Limb (tissue), 2 donors: Measurements from ENCODE around the gene GSDMA.
A peak's percentile ranks its signal among the peaks of the same experiment; 100 is the strongest.

Experiments used
- DNase-seq, 2 donors: peaks; one replicate each; pipeline ENCODE4 v3.0.0-alpha.2; 2016; ENCODE audit errors: extremely low spot score in 2 of 2

GSDMA gene, protein sequence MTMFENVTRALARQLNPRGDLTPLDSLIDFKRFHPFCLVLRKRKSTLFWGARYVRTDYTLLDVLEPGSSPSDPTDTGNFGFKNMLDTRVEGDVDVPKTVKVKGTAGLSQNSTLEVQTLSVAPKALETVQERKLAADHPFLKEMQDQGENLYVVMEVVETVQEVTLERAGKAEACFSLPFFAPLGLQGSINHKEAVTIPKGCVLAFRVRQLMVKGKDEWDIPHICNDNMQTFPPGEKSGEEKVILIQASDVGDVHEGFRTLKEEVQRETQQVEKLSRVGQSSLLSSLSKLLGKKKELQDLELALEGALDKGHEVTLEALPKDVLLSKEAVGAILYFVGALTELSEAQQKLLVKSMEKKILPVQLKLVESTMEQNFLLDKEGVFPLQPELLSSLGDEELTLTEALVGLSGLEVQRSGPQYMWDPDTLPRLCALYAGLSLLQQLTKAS

DNA sequence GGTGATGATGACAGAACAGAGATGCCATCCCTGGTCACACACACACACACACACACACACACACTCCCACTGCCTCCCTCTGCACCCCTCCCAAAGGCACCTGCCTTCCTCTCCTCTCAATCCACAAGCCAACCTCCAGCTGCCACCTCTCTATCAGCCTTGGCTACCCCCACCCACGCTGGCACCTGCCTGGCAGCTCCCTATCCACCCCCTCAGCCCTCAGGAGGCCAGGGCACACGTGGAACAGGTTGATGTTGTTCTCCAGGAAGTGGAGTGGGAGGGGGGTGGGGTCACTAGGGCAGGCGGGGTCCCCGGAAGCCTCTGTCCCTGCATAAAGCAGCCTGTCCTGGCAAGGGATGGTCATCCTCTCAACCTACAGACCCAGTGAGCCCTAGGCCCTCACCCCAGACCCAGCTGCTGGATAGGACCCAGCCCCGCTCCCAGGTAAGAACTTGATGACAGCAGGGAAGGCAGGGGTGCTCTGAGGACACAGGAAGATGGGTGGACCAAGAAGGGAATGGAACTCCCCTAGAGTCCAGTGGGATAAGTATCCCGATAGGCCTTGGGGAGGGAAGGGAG lies at the start of gene GSDMA:
GSDMA (plus strand) TSS at position 363 of the 579 bp plus-strand sequence. CDS start 2,684 bp downstream, outside the sequence.
- no peak for DNase-seq

DNA sequence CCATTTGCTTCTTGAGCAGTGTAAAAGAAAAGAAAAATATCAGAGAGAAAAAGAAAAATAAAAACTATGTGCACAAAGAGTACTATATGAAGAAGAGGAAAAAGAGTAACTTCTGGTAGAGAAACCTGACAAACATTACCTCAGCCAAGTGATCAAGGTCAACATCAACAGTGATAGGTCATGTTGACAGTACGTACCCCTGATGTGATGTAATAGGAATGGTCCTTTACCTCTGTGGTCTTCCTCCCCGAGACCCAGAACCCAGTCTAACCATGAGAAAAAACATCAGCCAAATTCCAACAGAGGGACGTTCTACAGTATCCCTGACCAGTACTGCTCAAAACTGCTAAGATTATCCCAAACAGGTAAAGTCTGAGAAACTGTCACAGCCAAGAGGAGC lies 48.8 kb upstream of the GSDMA start:
- DNase-seq, result no peak

DNA sequence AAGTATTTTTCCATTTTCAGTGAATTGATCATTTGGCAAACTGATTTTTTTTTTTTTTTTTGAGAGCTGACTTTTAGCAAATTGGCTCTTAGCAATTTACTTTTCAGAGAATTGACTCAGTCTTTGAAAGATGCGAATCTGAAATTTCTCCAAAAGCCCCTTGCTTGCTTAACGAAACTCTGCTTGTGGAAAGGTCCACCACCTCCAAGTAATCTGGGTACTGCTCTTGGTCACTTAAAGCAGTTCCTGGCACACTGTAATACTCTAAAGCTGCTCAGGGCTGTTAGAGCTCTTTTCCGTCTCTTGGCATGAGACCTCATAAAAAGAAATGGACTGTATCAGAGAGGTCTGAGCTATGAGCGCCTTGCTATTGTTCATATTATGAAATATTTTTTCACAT lies 47.2 kb upstream of the GSDMA start:
- DNase-seq, result no peak

DNA sequence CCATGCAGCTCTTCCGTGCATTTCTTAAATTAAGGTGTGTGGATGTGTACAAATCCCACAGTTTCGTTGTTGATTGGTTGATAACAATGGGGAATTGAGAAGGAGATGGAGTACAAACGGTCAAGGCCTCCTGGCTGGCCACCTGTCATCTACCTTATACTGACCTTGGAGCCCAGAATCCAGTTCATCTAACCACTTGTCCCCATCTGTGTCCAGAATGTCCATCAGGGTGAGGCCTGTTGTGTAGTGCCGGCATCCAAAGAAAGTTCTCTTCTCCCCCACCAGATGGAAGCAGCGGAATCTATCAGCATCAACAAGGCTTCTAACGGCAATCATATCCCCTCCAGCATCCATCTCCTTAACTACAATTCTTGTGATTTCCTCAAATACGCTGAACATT lies 45.9 kb upstream of the GSDMA start:
- DNase-seq, result no peak

DNA sequence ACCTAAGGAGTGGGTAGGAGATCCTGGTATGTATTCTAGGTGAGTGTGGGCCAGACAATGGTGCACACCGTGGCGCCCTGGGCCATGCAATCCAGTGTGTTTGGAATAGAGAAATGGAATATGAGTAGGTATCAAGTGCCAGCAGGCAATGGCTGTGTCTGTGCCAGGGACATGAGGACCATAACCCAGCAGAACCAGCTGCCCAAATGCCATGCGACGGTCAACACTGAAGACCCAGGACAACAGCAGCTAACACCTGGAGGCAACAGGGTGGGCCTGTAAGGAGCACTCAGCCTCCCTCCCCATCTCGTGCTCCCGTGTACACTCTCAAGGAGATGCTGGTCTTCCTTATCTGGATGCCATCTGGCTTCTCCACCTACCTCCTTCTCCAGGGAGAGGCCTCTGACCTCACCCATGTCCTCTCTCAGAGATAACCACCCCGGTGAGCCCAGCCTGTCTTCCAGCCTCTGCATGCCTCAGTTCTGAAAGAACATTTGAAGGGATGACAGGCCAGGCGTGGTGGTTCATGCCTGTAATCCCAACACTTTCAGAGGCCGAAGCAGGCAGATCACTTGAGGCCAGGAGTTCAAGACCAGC lies 43.6 kb upstream of the GSDMA start:
- DNase-seq, result no peak

DNA sequence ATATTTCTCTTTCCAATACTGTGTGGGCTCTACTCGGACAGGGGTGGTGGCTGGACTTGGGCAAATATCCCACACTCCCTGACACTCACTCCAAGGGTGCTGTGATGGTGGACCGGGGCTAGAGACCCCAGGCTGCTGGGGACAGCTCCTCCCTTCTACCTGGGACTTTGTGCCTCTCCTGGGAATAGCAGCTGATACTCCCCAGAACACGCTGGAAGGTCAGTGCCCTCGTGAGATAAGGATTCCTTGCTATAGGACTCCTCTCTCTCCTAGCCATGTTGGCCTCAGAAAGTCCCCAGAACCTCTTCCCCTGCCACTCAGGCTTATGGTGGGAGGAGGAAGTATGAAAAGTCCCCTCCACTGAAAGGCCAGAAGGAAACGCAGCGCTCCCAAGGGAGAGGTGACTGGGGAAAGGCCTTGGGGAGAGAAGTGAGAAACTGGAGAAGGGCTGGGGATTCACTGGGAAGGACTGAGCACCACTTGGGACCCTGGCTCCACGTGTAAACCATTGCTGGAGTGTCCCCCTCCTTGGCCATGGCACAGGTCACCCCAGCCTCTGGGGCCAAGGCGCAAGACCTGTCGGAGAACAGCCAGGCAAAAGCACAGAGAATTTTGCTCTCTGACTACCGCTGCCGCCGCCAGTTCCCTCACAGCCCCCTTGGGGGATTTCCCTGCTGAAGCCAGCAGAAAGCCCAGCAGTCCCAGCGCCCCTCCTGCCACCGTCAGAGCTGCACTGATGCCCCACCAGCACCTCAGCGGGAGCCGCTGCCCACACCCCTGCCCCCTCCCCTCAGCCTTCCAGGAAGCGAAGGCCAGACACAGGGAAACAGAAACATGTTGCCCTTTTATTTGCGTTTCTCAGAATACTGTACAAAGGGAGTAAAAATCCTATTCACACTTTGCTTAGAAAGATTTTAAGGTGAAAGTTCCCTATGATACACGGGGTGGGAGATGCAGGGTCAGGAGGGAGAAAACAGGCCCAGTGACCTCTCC lies 42.3 kb upstream of the GSDMA start:
- no peak for DNase-seq

DNA sequence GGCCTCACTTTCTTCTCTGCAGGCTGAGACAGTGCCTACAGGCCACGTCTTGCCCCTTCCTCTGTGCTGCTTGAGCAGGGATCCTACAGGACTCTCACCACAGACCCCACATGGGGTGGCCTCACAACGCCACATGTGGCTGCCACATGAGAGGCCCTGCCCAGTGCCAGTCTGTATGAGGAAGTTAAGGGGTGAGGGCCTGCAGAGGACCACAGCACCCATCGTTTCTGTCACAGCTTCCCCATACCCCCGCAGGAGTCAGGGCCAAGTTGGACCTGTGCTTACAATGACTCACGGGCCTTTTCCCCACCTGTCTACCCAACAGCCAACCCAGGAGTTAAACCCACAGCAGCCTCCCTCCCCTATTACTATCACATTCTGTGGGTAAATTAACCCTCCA lies 41.5 kb upstream of the GSDMA start:
- DNase-seq, result no peak

DNA sequence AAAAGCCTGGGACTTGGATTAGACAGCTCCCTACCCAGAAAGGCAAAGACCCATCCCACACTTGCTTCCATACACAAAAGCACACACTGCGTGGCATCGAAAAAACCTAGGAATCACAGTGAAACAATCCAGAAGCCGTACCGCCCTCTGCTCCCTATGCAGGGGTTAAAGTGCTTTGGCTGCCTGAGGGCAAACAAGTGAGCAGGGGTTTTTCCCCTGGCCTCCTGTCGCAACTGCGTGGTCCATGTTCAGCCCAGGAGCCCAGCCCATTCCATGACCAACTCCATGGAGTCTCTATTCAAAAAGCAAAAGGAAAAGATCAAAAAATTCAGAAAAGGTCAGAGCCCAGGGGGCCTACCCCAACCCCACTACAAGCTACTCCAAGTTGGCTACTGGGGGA lies 40.8 kb upstream of the GSDMA start:
- no peak for DNase-seq

DNA sequence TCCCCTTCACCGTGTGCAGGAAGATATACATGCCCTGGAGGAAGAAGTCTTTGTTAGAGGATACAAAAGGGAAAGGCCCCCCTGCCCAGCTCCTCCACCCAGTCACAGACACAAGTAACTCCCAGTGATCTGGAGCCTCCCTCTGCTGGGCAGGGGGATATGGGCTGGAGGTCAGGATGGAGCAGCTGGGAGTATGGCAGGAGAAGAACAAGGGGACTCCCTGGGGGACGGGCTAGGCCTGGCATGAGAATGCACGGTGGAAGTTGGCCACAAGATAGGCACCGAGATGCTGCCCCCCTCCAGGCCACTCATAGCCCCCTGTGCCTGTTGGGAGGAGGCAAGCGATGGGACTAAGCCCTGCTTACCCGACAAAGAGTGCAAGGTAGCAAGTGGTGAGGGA lies 39.6 kb upstream of the GSDMA start:
- DNase-seq, result no peak

DNA sequence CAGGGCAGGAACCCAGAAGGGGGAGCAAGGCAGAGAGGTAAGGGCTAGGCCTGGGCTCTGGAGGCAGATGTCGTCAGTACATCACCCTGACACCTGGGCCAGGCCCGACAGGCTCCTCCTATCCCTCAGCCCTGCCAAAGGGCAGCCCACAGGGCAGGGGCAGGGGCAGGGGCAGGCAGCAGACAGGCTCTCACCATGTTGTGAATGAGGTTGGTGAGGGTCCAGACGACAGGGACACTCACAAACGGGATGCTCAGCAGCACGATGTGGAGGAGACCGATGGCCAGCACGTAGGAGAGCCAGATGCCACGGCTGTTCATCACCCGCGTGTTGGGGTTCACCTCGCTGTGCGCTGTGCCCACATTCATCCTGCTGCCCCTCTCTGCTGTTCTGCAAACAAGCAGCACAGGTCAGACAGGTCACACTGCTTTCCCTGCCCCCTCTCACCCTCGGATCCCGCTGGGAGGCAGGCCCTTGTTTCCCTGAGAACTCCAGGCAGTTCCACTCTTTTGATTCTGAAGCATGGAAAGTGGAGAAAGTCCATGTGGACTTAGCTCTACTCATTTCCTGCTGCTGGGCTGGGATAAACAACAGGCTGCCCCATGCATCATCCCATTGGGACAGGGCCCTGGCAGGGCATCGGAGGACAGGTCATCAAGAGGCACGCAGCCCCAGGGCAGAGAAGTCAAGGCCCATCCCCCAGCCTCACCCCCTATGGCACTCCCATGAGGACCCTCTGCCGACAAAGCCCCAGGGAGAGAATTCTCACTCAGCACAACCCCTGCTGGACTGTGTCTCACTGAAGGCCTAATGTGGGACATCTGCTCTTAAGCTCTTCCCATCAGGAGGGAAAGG lies 38.7 kb upstream of the GSDMA start:
- no peak for DNase-seq

DNA sequence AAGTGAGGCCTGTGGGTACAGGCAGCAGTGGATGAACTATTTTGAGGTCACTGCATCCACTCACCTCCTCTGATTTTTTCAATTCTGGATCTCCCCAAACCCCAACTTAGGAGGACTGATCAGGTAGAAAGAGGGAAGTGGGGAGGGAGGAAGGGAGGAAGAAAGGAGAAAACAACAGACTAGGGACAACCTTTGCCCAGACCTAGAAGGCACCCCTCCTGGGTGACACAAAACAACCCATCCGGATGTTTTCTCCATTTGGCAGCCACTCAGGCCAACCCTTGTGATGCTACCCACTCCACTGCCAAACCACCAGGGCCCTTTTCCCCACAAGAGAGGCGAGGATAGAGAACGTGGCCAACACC lies 38.1 kb upstream of the GSDMA start:
- DNase-seq, result no peak

DNA sequence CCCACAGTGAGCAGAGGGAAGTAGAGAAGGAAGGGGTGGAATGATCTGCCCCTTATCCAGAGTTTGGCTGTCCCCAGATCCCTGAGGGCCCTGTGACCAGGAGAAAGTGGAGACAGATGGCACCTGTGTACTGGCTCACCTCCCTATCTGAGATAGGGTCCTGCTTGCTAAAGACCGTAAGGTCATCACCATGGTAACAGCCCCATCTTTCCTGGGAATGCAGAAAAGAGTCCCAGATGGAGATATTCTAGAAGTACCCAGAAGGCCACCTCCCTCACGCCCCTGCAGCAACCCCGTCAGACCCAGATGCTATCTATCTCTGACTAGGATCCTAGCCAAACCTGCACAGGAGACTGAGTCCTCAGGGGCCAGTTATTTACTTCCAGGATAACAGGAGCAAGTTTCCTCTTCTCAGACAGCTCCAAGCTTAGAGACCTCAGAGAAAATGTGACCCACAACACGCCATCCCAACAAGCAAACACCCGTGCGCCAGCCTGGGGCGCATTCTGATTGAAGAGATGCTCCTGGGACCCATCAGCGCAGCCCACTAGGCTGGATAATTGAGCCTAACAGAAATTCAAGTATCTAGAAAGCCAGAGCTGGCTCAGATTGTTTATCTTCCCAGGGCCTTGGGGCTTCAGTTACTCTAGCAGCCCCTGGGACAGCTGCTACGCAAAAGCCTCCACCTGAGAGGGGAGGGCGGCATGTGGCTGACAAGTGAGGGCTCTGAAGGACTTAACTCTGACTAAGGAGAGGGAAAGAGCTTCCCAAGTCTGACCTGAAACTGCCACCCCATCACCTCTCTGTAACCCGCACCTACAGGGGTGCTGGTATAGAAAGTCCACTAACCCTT lies 37.3 kb upstream of the GSDMA start:
- DNase-seq, result no peak

DNA sequence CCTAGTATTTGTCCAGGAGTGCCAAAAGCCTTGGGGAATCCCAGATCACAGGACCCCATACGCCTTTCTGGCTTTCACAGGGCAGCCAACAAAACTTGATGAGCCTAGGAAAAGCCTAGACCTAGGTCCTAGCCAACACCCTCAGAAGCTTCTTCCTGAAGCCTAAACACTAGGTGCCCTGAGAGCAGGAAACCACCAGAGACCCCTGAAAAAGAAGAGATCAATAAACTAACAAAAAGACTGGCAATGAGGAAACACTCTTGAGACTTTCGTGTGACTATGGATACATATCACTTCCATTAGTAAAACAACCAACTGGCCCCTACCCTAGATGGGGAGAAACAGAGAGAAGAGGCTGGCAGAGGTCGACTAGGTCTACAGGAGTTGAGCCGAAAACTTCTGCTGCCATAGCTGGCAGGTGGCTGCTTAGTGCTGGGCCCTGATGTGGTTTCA lies 36.6 kb upstream of the GSDMA start:
- no peak for DNase-seq

DNA sequence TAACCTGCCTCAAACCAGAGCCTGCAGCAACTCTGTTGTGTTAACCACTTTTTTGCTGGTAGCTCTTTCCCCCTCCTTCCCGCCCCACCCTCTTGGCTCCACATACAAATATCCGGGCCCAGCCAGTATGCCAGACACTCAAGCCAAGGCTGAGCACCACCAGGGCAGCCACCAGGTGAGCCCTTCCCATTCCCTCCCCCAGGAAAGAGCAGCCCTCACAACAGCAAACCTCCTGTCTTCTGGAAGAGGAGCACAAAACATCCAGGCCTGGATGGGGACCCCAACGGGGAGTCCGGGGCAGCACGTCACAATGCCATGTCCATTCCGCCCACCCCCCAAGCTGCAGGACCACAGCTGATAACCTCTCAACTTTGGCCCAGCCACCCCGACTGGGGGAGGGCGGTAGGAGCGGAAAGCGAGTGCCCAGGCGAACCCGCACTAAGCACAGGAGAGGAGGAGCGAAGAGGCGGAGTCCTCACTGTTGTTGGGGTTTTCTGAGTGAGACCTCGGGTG lies 36.2 kb upstream of the GSDMA start:
- DNase-seq, result no peak

DNA sequence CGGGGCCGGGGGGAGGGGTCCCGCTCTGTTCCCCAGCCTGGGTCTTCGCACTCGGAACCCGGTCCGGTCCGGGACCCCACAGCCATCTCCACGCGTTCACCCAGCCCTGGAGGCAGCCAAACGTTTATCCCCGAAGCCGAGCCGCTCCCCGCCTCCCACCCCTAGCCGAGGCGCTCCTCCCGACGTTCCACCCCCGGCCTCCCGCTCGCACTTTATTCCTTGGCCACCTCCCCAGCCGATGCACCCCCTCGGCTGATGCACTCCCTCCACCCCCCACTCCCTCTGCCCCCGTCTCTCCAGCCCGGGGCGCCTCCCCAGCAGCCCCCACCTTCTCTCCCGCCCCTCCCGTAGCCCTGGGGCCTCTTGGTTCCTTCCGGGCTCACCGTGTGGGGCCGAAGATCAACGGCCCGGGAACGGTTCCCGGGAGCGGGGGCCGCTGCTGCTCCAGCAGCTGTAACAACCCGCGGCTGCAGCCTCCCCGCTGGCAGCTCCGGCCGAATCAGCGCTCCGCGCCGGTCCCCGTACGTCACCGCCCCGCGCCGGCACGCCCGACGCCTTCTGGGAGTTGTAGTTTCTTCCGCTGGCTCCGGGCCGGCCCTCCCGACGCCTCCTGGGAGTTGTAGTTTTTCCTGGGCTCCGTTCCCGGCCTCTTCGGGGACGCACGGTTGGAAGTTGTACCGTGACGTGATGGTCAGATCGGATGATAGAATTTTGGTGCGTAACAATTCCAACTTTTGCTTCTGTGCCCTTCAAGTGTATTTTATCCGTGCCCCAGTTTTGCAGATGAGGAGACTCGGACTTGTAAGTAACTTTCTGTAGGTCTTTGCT lies 35.5 kb upstream of the GSDMA start, which contains the start of the genes LRRC3C and ORMDL3:
LRRC3C (plus strand) TSS at position 632 of the 828 bp plus-strand sequence. CDS start 13,792 bp downstream, outside the sequence.
ORMDL3 (minus strand) TSS at position 501 of the 828 bp plus-strand sequence. CDS start 3,398 bp downstream, outside the sequence.
- DNase-seq, result peak; percentile 93 to 98

DNA sequence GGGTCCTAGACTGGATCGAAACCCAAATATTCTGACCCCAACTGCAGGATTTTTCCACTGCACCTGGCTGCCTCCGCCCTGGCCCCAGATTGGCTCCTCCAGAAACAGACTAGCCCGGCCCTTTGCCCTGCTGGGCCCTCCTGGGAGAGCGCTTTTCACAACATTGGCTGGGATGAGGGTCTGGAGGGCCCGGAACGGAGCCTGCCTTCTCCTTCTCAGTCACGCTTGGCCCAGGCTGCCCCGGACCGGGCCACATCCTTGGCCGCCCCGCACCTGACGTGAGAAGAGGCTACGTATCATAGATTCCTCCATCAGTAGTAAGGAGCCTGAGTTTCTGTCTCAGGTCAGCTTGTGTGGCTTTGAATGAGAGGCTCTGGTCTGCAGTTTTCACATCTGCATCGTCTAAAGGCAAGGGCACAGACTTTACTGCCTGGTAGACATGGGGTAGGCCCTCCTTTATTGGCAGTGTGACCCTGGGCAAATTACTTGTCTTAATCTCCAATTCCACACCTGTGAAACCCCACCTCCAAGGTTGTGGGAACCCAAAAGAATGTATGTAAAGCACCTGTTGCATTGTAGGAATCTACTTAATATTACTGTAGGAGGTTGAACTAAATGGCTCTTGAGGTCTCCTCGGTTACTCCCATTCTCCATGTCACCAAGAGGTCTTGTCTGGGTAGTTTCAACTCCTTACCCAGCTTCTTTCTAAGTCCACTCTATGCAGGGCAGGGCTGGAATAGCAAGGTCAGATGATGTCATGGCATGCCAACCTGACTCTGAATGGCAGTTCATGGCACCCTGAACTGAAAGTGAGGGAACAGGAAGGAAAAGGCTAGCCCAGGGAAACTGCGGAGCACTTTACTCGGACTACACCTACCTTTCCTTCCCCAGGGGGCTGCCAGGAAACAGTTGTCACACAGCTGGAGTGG lies 34.6 kb upstream of the GSDMA start:
- DNase-seq, result no peak
